ENCODE data around the gene TMEM106B. TPM values are rescaled to one million over a fixed set of nuclear protein-coding genes. Genes with fewer than 3 reads are reported as not detected.

TMEM106B gene
- total RNA-seq, 6 experiments from 2014 or later = 26.9 to 64.5 (median 31.7) TPM

DNA sequence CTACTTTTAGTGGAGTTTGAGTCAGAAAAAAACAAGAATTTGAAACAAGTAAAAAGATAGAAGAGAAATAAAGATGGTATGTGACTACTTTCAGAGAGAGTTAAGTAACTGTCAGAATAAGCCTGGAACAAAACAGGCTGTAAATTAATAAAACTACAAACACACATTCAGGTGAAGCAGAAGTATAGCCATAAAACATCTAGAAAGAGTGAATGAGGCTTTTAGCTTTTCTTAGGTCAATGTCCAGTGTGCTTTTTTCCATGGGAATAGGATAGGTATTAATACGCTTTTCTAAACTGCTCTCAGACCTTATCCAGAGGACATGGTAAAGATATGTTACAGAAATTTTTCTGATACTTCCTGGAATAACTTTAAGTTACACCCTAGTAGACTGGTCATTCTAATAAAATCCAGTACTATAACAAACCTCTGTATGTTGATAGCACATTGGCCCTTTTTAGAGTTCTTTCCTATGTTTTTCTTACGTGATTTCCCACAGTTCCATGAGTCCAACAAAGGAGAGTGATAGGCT lies 23.3 kb downstream of the TMEM106B start:
- WGBS (ENCODE audit: insufficient coverage, low coverage, low lambda C conversion rate, missing lambda C conversion rate) = 86% methylated on average over 2 of the region's 2 CpGs
- ATAC-seq = no peak

DNA sequence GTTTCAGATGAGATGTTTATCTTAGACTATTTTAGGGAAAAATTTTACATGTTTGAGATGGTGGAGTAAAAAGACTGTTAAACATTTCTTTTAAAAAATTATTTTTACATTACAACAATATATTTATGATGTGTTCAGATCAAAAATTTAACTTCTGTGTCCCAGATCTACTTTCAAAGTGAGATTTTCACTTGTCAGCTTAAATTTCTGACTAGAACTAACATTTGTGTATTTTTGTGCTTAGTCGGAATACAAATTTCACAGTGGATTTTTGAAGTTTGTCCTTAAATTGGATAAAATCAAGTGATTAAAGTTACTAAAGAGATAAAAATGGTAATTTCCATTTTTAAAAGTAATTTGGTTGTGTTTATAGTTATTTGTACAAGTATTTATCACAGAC lies 24.9 kb downstream of the TMEM106B start:
- Histone ChIP-seq H3K27ac (no peak overlapping the region), H3K36me3 (peaks cover 0 to 12% (median 1%) of the 10 kb centered on the region in 4 donors), H3K4me3 (no peak overlapping the region), H3K4me1 (no peaks in the 10 kb centered on the region), H3K27me3 (no peaks in the 10 kb centered on the region), H3K9me3 (no peaks in the 10 kb centered on the region)
- 100% methylated on average over 1 of the region's 1 CpG for WGBS (ENCODE audit: insufficient coverage, low coverage, low lambda C conversion rate, missing lambda C conversion rate)
- intact Hi-C loops (cut with DNase I) = no loop called here
- DNase-seq (no peak), ATAC-seq (no peak)
- TF ChIP-seq, protein P1, sequence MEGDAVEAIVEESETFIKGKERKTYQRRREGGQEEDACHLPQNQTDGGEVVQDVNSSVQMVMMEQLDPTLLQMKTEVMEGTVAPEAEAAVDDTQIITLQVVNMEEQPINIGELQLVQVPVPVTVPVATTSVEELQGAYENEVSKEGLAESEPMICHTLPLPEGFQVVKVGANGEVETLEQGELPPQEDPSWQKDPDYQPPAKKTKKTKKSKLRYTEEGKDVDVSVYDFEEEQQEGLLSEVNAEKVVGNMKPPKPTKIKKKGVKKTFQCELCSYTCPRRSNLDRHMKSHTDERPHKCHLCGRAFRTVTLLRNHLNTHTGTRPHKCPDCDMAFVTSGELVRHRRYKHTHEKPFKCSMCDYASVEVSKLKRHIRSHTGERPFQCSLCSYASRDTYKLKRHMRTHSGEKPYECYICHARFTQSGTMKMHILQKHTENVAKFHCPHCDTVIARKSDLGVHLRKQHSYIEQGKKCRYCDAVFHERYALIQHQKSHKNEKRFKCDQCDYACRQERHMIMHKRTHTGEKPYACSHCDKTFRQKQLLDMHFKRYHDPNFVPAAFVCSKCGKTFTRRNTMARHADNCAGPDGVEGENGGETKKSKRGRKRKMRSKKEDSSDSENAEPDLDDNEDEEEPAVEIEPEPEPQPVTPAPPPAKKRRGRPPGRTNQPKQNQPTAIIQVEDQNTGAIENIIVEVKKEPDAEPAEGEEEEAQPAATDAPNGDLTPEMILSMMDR (IDR thresholded peaks at IDR 0.05) = no peak
- TF ChIP-seq POLR2A (IDR thresholded peaks at IDR 0.05) = no peak

More for the DNA sequence above, 23.3 kb downstream of the TMEM106B start:
- Histone ChIP-seq H3K4me3 (no peak overlapping the region), H3K4me1 (no peaks in the 10 kb centered on the region), H3K27ac (no peak overlapping the region), H3K36me3 (peaks cover 0 to 22% (median 1%) of the 10 kb centered on the region in 4 donors), H3K9me3 (no peaks in the 10 kb centered on the region), H3K27me3 (no peaks in the 10 kb centered on the region)
- intact Hi-C loops (cut with DNase I) = no loop called here
- DNase-seq = no peak
- TF ChIP-seq, protein P1 (IDR thresholded peaks at IDR 0.05) = no peak
- TF ChIP-seq POLR2A (IDR thresholded peaks at IDR 0.05) = no peak

DNA sequence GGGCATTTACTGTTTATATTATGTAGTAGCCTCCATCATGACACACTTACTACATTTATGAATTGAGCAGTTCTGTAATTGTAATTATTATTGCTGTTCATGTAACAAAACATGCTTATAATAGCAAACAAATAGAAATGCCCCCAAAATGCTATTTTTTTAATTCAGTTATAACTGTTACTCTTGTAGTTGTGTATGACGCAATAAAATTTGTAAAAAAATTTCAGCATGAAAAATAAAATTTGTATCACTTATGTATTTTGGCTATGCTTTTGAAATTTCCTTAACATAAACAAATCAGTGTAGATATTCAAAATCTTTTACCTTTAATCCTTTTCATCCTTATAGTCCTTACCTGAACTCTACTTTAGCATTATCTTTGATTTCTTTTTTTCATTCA lies 25.9 kb downstream of the TMEM106B start:
- ATAC-seq (no peak), DNase-seq (no peak)
- no peak overlapping the region for H3K4me3 ChIP-seq
- 100% methylated on average over 1 of the region's 1 CpG for WGBS (ENCODE audit: insufficient coverage, low coverage, low lambda C conversion rate, missing lambda C conversion rate)
- no peaks in the 10 kb centered on the region for H3K27me3 ChIP-seq
- no peaks in the 10 kb centered on the region for H3K4me1 ChIP-seq
- H3K36me3 ChIP-seq = peaks cover 0 to 3% (median 1%) of the 10 kb centered on the region in 4 donors
- no peaks in the 10 kb centered on the region for H3K9me3 ChIP-seq
- intact Hi-C loops (cut with DNase I) = no loop called here
- H3K27ac ChIP-seq = no peak overlapping the region
- TF ChIP-seq POLR2A (IDR thresholded peaks at IDR 0.05) = no peak
- TF ChIP-seq, protein P1 (IDR thresholded peaks at IDR 0.05) = no peak

DNA sequence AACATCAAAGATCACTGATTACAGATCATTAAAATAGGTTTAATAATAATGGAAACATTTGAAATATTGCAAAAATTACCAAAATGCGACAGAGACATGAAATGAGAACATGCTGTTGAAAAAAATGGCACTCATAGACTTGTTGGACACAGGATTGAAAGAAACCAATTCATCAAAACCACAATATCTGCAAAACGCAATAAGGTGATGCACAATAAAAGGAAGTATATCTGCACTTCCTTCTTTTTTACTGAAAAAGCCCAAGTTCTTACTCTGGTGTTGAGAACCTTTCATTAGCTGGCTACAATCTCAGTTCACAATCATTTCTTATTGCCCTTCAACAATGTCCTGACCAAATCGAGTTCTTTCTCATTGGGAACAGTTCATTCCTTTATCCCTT lies 28.7 kb downstream of the TMEM106B start:
- no peak for DNase-seq
- no peak for ATAC-seq
- H3K36me3 ChIP-seq = peaks cover 0 to 3% (median 0%) of the 10 kb centered on the region in 4 donors
- no peaks in the 10 kb centered on the region for H3K4me1 ChIP-seq
- 57% methylated on average over 3 of the region's 3 CpGs for WGBS (ENCODE audit: insufficient coverage, low coverage, low lambda C conversion rate, missing lambda C conversion rate)
- no peaks in the 10 kb centered on the region for H3K27me3 ChIP-seq
- H3K4me3 ChIP-seq = no peak overlapping the region
- no peak overlapping the region for H3K27ac ChIP-seq
- intact Hi-C loops (cut with DNase I) = no loop called here
- no peaks in the 10 kb centered on the region for H3K9me3 ChIP-seq
- TF ChIP-seq, protein P1 (IDR thresholded peaks at IDR 0.05) = no peak
- TF ChIP-seq POLR2A (IDR thresholded peaks at IDR 0.05) = no peak
